HG02571 (cell line): ENCODE measurements around the gene ATP1B3.
"Not testable (repeated sequence)": the region's sequence is repeated elsewhere in the genome, so short reads cannot be mapped to it uniquely, and the experiment has no call there.

Experiments used
- ATAC-seq: cut with Tn5 transposase; IDR thresholded peaks from one replicate; pipeline ENCODE4 v1.9.1; 2021; ENCODE audit warnings: mild to moderate bottlenecking, moderate library complexity; ENCODE audit not compliant: unreplicated experiment

ATP1B3 gene

GRCh38 chr3:141860086-141860669 lies 16.3 kb upstream of the ATP1B3 start:
- no peak for ATAC-seq

GRCh38 chr3:141860766-141861513 lies 15.5 kb upstream of the ATP1B3 start:
- ATAC-seq = no peak

DNA sequence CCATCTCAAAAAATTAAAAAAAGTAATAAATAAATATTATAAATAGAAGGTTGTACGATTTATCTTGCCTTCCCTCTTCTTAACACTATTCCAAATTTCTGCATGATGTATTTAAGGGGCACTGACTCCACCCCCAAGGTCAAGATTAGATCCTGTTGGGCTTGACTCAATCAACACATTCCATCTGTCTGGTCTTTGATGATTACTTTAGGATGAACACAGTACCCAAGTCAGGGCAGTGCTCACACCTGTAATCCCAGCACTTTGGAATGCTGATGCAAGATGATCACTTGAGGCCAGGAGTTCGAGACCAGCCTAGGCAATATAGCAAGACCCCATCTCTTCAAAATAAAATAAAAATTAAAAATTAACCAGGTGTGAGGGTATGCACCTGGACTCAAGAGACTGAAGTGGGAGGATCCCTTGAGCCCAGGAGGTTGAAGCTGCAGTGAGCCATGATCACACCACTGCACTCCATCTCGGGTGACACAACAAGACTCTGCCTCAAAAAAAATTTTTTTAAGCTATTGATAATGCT lies 14.1 kb upstream of the ATP1B3 start:
- no peak for ATAC-seq

GRCh38 chr3:141863491-141863890 lies 13.0 kb upstream of the ATP1B3 start:
- no peak for ATAC-seq

DNA sequence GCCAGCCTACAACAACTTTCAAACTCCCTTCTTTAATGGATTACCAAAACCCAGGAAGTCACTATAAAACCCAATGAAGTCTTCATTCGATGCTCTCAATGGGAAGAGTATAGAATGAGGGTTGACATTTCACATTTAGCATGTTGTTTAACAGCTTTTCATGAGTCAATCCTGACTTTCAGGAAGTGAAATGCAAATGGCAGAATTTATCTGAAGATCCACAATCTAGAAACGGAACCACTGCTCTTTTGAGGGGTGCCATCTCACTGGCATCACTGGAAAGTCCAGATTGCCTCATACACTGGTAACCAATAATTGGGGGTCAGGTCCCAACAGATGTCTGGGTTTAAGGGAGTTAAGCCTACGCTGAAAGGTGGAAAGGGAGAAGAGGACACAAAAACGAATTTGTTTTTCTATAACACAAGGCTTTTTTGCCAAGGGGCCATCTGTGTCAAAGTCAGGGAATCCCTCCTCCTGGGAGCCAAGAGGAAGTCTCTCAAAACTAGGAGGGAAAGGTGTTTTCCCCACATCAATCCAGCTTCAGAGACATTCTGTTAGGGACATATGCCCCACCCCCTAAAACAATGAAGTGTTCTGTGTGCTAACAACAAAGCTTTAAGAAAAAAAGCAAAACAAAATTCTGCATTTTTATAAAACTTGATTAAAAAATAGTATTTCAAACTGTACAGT lies 12.0 kb upstream of the ATP1B3 start:
- no peak for ATAC-seq

GRCh38 chr3:141865101-141865500 lies 11.3 kb upstream of the ATP1B3 start:
- no peak for ATAC-seq

DNA sequence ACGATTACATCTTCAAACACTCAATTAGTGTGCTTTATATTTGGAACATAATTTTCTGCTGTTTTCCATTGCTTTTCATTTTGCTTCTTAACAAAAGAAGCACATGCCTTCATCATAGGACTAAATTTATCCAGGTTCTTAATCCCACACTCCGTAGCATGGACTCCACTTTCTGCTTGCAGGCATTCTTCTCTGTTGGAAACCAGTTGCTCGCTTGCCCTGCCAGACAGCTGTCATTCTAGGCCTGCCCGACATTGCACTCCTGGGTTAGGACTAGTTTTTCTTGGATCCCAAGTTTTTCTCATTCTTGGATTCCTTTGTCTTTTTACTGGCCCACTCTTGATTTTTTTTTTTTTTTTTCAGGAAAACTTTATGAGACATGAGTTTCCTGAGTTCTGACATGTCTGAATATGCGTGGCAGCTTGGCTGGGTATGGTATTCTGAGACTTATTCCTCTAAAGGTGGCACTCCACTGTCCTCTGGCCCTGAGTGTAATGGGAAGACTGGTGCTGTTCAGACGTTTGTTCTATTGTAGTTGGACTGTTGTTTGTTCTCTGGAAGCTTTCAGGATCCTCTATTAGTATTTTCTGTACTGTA lies 6.3 kb upstream of the ATP1B3 start:
- no peak for ATAC-seq

- peak; percentile 50 for ATAC-seq
Measured at GRCh38 chr3:141875374-141875892, 1.0 kb upstream of the ATP1B3 start.

DNA sequence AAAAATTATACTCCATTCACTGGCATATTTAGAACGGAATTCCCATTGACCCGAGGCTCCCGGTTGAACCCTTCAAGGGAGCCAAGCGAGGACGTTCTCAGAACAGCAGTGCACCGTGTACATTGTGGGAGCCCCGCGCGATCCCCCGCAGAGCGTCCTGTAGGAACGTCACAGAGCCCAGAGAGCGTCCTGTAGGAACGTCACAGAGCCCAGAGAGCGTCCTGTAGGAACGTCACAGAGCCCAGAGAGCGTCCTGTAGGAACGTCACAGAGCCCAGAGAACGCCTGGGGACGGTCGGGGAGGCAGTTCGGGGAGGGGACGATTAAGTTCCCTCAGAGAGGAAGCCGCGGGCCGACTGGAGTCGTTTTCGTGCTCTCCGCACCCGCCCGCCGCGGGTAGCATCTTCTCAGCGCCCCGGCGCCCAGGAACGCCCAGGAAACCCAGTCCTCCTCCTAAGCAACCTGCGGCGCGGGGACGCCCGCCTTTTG lies 506 bp upstream of the ATP1B3 start:
- ATAC-seq = peak; percentile 45

- peak; percentile 28 for ATAC-seq
Measured at GRCh38 chr3:141876891-141877621, 613 bp downstream of the ATP1B3 start.

GRCh38 chr3:141877911-141878310 lies 1.5 kb downstream of the ATP1B3 start:
- no peak for ATAC-seq

GRCh38 chr3:141878326-141878725 lies 1.9 kb downstream of the ATP1B3 start:
- no peak for ATAC-seq

GRCh38 chr3:141878817-141879216 lies 2.4 kb downstream of the ATP1B3 start:
- ATAC-seq = no peak

GRCh38 chr3:141881702-141882101 lies 5.3 kb downstream of the ATP1B3 start:
- no peak for ATAC-seq

DNA sequence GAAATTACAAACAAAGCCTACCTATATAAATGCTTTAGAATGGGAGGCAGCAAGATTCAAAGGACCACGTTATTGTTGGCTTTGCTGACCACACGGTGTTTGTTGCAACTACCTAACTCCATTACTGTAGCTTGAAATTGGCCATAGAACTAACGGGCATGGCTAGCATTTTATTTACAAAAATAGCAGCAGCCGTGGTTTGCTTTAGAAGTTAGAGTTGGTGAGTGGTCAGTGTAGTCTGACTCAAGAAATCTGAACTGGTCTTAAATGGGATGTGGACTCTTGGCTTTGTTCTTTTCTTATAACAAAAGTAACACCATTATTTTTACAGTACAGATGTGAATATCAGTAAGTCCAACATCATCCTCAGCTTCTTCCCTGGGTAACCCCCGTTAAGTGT lies 10.6 kb downstream of the ATP1B3 start:
- no peak for ATAC-seq

DNA sequence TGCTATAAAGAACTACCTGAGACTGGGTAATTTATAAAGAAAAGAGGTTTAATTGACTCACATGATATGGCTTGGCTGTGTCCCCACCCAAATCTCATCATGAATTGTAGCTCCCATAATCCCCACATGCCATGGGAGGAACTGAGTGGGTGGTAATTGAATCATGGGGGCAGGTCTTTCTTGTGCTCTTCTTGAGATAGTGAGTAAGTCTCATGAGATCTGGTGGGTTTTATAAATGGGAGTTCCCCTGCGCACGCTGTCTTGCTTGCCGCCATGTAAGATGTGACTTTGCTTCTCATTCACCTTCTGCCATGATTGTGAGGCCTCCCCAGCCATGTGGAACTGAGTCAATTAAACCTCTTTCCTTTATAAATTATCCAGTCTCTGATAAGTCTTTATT lies 12.1 kb downstream of the ATP1B3 start:
- ATAC-seq = not testable (repeated sequence)

DNA sequence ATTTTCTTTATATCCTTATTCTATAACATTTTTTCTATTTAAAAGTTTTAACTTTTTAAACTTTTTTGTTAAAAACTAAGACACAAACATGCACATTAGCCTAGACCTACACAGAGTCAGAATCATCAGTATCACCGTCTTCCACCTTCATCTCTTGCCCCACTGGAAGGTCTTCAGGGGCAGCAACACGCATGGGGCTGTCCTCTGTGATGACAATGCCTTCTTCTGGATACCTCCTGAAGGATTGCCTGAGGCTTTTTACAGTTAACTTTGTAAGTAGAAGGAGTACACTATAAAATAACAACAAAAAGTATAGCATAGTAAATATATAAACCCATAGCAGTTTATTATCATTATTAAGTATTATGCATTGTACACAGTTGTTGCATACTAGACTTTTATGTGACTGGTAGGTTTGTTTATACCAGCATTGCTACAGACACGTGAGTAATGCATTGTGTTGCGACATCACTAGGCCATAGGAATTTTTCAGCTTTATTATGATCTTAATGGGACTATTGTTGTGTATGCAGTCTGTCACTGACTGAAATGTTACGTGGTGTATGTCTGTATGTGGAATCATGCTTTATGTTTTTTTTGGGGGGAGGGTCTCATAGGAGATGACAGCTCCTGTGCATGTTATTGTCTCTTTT lies 18.2 kb downstream of the ATP1B3 start:
- ATAC-seq = no peak

- ATAC-seq = no peak
Measured at GRCh38 chr3:141895731-141896130, 19.3 kb downstream of the ATP1B3 start.

- no peak for ATAC-seq
Measured at GRCh38 chr3:141898908-141899307, 22.5 kb downstream of the ATP1B3 start.

DNA sequence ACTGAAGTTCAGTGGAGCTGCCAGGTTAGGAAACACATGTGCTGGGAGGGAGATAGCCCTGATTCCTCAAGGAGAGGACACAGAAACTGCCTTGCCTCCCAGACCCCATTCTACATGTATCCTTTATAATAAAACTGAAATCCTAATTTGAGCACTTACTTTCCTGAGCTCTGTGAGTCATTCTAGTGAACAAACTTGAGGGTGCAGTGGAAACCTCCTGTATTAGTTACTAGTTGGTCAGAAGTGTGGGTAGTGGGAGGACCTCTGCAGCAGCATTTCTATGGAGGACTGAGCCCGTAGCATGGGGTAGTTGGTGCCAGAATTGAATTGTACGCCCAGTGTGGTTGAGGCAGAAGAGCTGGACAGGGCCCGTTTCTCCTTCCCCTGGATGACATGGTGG lies 23.9 kb downstream of the ATP1B3 start:
- no peak for ATAC-seq
